LHCN-M2 (cell line): ENCODE data around the gene PRTFDC1. TPM values are rescaled to one million over a fixed set of nuclear protein-coding genes. Genes with fewer than 3 reads are reported as not detected.

Experiments
- DNase-seq: peaks from one replicate; pipeline ENCODE4 v3.0.0-alpha.2; 2012; ENCODE audit warnings: low read depth
- total RNA-seq: library from RNA; depleted of rRNA; stranded (reverse); fragments of >200 nt; gene quantifications from 2 replicates; pipeline ENCODE4 v1.2.3, GENCODE V29; 2014

The PRTFDC1 gene
- total RNA-seq, 1 experiment from 2014 or later: 2.2 TPM

GRCh38 chr10:24908793-24909423, 43.5 kb downstream of the PRTFDC1 start:
- peak; percentile 74 for DNase-seq

GRCh38 chr10:24907956-24908355, 44.5 kb downstream of the PRTFDC1 start:
- no peak for DNase-seq

DNA sequence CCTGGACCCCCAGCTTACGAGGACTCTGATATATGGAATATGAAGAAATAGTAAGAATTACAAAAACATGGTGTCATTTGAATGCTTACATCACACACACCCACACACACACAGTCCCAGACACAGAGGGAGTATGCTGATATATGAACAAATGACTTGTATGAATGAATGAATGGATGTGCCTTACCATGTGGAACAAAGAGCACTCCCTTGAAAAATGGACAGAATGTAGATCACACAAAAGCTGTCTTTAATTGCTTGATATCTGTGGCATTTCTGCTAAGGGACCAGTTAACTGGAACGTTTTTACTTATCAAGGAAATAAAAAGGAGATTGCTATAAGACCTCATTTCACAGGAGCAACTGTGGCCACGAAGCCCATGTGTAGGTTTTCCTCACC, 46.0 kb downstream of the PRTFDC1 start:
- no peak for DNase-seq

- DNase-seq: no peak
Observed at GRCh38 chr10:24904824-24905223, 47.6 kb downstream of the PRTFDC1 start.

GRCh38 chr10:24902400-24902728, 50.0 kb downstream of the PRTFDC1 start:
- DNase-seq: no peak

DNA sequence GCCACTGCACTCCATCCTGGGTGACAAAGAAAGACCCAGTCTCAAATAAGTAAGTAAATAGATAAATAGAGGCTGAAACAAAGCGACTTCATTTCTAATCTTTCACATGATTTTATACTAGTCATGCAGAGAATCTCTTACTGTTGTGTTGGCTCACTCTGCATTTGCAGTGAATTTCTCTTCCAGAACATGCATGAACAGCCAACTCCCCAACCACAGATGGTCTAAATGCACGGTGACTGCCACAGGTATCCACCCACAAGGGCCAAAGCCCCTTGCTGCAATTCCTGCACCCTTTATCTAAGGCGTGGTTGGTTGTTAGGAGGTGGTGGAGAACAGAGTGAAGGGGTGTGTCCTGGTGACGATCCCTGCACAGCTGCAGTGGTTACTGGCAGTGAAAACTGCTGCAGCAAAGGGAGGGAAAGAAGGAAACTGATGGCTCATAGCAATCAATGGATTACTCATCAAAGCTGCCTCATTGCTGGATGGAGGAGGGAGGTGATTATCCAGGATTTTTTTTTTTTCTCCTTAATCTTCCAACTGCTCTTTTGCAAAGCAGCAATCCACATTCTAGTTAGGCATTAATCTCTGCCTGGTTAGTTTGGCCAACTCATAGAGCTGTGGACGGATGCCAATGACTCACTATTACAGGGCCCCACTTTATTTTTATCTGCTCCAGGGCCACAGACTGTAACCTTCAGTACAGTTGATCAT, 50.6 kb downstream of the PRTFDC1 start:
- DNase-seq: peak; percentile 97

DNA sequence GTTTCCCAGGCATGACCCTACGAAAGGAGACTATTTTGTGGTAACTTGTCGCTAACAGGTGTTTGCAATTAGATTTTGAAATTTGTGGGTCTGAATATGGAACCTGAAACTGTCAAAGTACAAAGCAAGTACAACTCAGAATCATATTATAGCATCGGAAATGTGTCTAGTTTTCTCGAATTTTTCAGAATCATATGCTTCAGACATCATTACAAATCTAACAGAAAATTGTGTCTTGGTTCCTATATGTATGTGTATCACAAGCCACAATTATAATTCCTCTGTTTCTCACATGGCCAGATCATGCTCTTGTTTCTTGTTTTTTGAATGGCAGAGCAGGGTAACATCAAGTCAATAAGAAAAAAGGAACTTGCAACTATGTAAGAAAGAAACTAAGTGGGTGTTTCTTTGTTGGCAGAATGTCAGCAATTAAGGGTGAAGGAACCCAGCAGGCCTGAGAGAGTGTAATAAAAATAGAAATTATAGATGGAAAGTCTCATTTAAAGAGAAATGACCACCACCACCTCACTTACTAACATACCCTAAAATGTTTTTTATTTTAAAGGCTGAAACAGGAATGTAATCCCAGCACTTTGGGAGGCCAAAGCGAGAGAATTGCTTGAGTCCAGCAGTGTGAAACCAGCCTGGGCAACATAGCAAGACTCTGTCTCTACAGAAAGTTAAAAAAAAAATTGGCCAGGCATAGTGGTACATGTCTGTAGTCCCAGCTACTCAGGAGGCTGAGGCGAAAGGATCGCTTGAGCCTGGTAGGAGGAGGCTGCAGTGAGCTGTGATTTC, 51.3 kb downstream of the PRTFDC1 start:
- DNase-seq: no peak

- no peak for DNase-seq
Observed at GRCh38 chr10:24899571-24899970, 52.8 kb downstream of the PRTFDC1 start.

- no peak for DNase-seq
Observed at GRCh38 chr10:24898501-24898900, 53.9 kb downstream of the PRTFDC1 start.

- peak; percentile 33 for DNase-seq
Observed at GRCh38 chr10:24897326-24897926, 55.0 kb downstream of the PRTFDC1 start.

DNA sequence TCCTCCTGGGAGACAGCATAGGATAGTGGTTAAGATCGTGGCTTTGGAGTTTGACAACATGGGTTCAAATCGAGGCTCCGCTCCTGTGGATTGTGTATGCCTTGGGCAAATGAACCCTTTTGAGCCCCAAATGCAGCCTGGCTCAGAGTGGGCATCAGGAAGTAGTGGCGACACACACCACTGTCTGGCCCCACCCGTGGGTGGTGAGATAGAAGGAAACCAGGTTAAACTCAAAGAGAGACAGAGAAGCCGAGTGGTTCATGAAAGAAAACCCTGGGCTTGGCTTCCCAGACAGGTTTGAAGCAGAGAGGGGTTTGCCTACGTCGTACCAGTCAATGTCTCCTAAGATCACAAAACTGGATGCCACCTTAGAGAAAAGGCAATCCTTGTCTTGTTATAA, 57.7 kb downstream of the PRTFDC1 start:
- DNase-seq: no peak

DNA sequence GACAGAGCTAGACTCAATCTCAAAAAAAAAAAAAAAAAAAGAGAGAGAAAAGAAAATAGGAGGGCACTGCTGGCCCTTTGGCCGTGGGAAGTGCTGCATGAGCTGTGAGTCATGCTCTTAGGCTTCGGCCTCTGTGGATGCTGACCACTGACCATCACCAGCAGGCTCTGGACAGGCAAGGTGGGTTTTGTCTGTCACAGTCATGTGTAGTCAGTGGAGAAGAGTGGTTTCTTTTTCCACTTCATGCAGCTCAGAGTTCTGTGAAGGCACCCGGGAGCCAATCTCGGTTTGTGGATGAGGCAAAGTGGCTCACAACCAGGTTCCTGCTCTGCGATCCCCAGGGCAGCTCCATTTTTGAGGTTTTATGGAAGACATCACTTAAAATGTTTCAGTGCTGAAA, 58.1 kb downstream of the PRTFDC1 start:
- DNase-seq: peak; percentile 96

DNA sequence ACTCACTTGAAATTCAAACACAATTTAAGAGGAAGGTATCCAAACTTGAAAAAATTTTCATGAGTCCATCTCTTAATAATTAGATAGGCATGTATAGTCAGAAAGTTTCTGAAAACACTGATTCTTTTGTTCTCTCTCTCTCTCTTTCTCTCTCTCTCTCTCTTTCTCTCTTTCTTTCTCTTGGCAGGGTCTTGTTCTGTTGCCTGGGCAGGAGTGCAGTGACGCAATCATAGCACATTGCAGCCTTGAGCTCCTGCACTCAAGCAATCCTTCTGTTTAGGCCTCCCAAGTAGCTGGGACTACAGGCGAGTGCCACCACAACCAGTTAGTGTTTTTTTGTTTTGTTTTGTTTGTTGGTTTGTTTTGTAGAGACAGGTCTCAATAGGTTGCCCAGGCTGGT, 59.3 kb downstream of the PRTFDC1 start:
- no peak for DNase-seq

DNA sequence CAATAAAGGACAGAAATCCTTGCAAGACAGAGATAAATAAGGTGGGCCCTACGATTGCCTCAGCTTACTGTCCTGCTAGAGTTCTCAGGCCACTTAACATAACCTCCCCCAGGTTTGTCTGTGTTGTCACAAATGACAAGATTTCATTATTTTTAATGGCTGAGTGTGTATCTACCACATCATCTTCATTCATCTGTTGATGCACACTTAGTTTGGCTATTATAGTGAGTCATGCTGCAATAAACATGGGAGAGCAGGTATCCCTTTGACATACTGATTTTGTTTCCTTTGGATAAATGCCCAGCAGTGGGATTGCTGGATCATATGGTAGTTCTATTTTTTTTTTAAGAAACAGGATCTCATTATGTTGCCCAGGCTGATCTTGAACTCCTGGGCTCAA, 60.6 kb downstream of the PRTFDC1 start:
- DNase-seq: peak; percentile 90

- DNase-seq: peak; percentile 66
Observed at GRCh38 chr10:24889639-24890038, 62.8 kb downstream of the PRTFDC1 start.

DNA sequence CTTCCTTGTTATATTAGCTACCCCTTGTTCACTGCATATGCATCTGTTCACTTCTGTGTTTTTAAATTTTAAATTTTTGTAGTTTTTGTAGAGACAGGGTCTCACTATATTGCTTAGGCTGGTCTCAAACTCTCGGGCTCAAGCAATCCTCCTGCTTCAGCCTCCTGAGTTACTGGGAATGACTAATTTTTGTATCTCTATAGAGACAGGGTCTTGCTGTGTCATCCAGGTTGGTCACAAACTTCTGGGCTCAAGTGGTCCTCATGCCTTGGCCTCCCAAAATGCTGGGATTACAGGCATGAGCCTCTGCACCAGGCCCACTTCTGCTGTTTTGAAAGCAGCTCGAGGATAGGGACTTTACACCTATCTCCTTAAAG, 64.6 kb downstream of the PRTFDC1 start:
- no peak for DNase-seq

- DNase-seq: no peak
Observed at GRCh38 chr10:24886290-24886680, 66.1 kb downstream of the PRTFDC1 start.

GRCh38 chr10:24885551-24886289, 66.7 kb downstream of the PRTFDC1 start:
- no peak for DNase-seq

DNA sequence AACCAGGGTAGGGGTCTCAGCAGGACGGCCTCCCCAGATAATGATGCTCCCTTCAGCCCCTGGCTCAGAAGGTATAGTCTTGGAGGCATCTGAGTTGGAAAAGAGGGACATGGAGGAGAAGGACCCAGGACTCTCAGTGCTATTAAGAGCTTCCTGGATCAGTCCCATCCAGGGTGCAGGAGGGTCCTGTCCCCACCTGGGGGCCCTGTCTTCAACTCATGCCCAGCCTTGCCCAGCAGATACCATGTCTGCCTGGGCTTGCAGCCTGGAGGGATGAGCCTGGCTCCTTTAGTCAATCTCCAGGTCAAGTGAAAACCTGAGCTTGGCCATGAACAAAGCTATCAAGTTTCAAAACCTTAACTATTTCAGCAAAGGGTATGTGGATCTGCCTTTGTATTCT, 67.6 kb downstream of the PRTFDC1 start:
- DNase-seq: no peak

GRCh38 chr10:24884316-24884715, 68.1 kb downstream of the PRTFDC1 start:
- DNase-seq: no peak

DNA sequence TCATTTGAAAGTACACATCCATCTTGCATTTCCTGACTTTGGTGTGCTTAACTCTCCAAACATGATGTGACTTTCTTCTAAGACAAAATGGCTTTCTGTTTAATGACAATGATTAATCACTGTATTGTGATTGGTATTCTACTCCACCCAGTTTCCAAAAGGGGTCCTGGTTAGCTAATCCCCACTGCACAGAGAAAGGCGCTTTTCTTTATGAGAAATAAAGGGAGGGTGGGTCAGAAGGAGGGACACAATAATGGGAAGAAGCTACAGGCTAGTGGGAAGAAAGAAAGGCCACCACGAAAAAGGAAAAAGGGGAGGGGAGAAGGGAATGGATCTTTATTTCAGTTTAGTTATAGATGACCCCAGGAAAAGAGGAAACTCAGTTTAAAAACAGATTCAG, 69.2 kb downstream of the PRTFDC1 start:
- DNase-seq: no peak
